Smooth muscle cell (in vitro differentiated cells): ENCODE data around the gene SH3PXD2A. TPM values are rescaled to one million over a fixed set of nuclear protein-coding genes. Genes with fewer than 3 reads are reported as not detected.

ENCODE experiments used
- DNase-seq: peaks from one replicate; lab custom pipeline; 2025; ENCODE audit not compliant: unreplicated experiment; lab: John Stamatoyannopoulos, UW
- H2AFZ ChIP-seq: fragments of 200-600 bp; sonication (generic); 2 replicates; pipeline ENCODE4 v1.6.0; 2016; ENCODE audit warnings: antibody characterized with exemption, low read depth, mild to moderate bottlenecking
- H3F3A ChIP-seq: fragments of 200-600 bp; sonication (generic); 2 replicates; pipeline ENCODE4 v1.6.0; 2017; ENCODE audit warnings: antibody characterized with exemption, low read depth
- H3K27ac ChIP-seq: fragments of 200-600 bp; sonication (generic); 2 replicates; pipeline ENCODE4 v1.5.1; 2016; ENCODE audit warnings: low read depth, mild to moderate bottlenecking
- H3K27me3 ChIP-seq: fragments of 200-600 bp; sonication (generic); 2 replicates; pipeline ENCODE4 v1.6.1; 2016; ENCODE audit warnings: low read depth, mild to moderate bottlenecking
- H3K36me3 ChIP-seq: fragments of 200-600 bp; sonication (generic); 2 replicates; pipeline ENCODE4 v1.5.1; 2016; ENCODE audit warnings: low read depth
- H3K4me1 ChIP-seq: fragments of 200-600 bp; sonication (generic); 2 replicates; pipeline ENCODE4 v1.5.1; 2016; ENCODE audit warnings: low read depth
- H3K4me2 ChIP-seq: fragments of 200-600 bp; sonication (generic); 2 replicates; pipeline ENCODE4 v1.6.0; 2016; ENCODE audit warnings: mild to moderate bottlenecking
- H3K4me3 ChIP-seq: fragments of 200-600 bp; sonication (generic); 2 replicates; pipeline ENCODE4 v1.5.1; 2016; ENCODE audit warnings: mild to moderate bottlenecking
- H3K79me2 ChIP-seq: fragments of 200-600 bp; sonication (generic); 2 replicates; pipeline ENCODE4 v1.6.0; 2016; ENCODE audit warnings: low read depth, mild to moderate bottlenecking
- H3K9ac ChIP-seq: fragments of 200-600 bp; sonication (generic); 2 replicates; pipeline ENCODE4 v1.6.0; 2016; ENCODE audit warnings: low read depth
- H3K9me3 ChIP-seq: fragments of 200-600 bp; sonication (generic); replicated peaks from 2 replicates; pipeline ENCODE4 v1.5.1; 2016; ENCODE audit warnings: low read depth
- H4K20me1 ChIP-seq: fragments of 200-600 bp; sonication (generic); 2 replicates; pipeline ENCODE4 v1.6.0; 2016; ENCODE audit warnings: low read depth
- WGBS: methylation state at CpG from one replicate; pipeline ENCODE4 v1.1.7; 2016; ENCODE audit warnings: low lambda C conversion rate; 5-methylcytosine and 5-hydroxymethylcytosine counted together
- polyA plus RNA-seq: library from polyadenylated mRNA; unstranded; fragments of >200 nt; fragmentation: Nextera tagmentation; extraction: Ambion mirVana; gene quantifications from 2 replicates; pipeline ENCODE4 v1.2.1, GENCODE V29; 2016
- total RNA-seq: library from RNA; depleted of rRNA; stranded (reverse); fragments of >200 nt; gene quantifications from 2 replicates; pipeline ENCODE4 v1.2.3, GENCODE V29; 2014
- TF ChIP-seq, protein P1 (sequence below): fragments of 200-600 bp; sonication (generic); IDR thresholded peaks from 2 replicates; pipeline ENCODE4 v1.5.1; 2017; ENCODE audit warnings: borderline replicate concordance, mild to moderate bottlenecking, antibody characterized with exemption; ENCODE audit not compliant: insufficient read depth, poor library complexity, severe bottlenecking

The SH3PXD2A gene
- total and polyA plus RNA-seq, 2 experiments from 2014 or later, result 30.1 to 37.9 TPM

- no peaks in the 10 kb centered on the region for H3K9me3 ChIP-seq
- no peak overlapping the region for H3K4me3 ChIP-seq
- WGBS, result 98% methylated on average over 8 of the region's 8 CpGs
- H3K27ac ChIP-seq, result peak overlapping the region; percentile 96
- H3K79me2 ChIP-seq, result peaks cover 25% of the 10 kb centered on the region
- no peak for DNase-seq
- H2AFZ ChIP-seq, result no peak overlapping the region
- H3K27me3 ChIP-seq, result no peaks in the 10 kb centered on the region
- peaks cover 33% of the 10 kb centered on the region for H3K4me1 ChIP-seq
- H3K9ac ChIP-seq, result no peak overlapping the region
- no peaks in the 10 kb centered on the region for H4K20me1 ChIP-seq
- no peaks in the 10 kb centered on the region for H3K36me3 ChIP-seq
- no peak overlapping the region for H3K4me2 ChIP-seq
- TF ChIP-seq, protein P1, sequence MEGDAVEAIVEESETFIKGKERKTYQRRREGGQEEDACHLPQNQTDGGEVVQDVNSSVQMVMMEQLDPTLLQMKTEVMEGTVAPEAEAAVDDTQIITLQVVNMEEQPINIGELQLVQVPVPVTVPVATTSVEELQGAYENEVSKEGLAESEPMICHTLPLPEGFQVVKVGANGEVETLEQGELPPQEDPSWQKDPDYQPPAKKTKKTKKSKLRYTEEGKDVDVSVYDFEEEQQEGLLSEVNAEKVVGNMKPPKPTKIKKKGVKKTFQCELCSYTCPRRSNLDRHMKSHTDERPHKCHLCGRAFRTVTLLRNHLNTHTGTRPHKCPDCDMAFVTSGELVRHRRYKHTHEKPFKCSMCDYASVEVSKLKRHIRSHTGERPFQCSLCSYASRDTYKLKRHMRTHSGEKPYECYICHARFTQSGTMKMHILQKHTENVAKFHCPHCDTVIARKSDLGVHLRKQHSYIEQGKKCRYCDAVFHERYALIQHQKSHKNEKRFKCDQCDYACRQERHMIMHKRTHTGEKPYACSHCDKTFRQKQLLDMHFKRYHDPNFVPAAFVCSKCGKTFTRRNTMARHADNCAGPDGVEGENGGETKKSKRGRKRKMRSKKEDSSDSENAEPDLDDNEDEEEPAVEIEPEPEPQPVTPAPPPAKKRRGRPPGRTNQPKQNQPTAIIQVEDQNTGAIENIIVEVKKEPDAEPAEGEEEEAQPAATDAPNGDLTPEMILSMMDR, result no peak
- H3F3A ChIP-seq, result peaks cover 39% of the 10 kb centered on the region
Observed at GRCh38 chr10:103736044-103736443, 119.3 kb downstream of the SH3PXD2A start.

GRCh38 chr10:103734731-103735130 is 120.6 kb downstream of the SH3PXD2A start:
- H2AFZ ChIP-seq, result no peak overlapping the region
- TF ChIP-seq, protein P1, result no peak
- no peaks in the 10 kb centered on the region for H4K20me1 ChIP-seq
- peak overlapping the region; percentile 5 for H3K4me2 ChIP-seq
- H3K27me3 ChIP-seq, result no peaks in the 10 kb centered on the region
- no peaks in the 10 kb centered on the region for H3K36me3 ChIP-seq
- peak overlapping the region; percentile 96 for H3K27ac ChIP-seq
- peaks cover 25% of the 10 kb centered on the region for H3K79me2 ChIP-seq
- no peak overlapping the region for H3K9ac ChIP-seq
- peaks cover 30% of the 10 kb centered on the region for H3K4me1 ChIP-seq
- DNase-seq, result no peak
- peaks cover 35% of the 10 kb centered on the region for H3F3A ChIP-seq
- 65% methylated on average over 4 of the region's 4 CpGs for WGBS
- no peaks in the 10 kb centered on the region for H3K9me3 ChIP-seq
- no peak overlapping the region for H3K4me3 ChIP-seq

DNA sequence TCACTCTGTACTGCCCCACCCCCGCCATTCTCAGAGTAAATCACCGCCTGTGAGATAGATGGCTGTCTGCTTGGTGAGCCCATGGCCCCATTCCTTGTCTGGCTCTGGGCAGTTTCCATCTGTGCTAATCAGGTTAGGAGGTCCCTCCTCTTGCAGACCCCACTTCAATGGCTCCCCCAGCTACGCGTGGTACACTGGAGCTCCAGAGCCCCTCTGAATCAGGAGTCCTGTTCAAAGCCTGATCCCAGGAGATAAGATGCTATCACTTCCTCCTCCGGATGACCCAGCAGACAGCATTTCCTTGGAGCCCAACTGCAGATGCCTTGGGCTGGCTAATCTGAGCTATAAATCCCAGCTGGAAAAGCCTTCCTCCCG is 122.3 kb downstream of the SH3PXD2A start:
- Histone ChIP-seq H3K9ac (peak overlapping the region; percentile 43), H3K9me3 (no peaks in the 10 kb centered on the region)
- 5% methylated on average over 6 of the region's 6 CpGs for WGBS

More for the DNA sequence above, 122.3 kb downstream of the SH3PXD2A start:
- Histone ChIP-seq H3K27ac (peak overlapping the region; percentile 96), H3K4me1 (peaks cover 20% of the 10 kb centered on the region), H3K27me3 (no peaks in the 10 kb centered on the region), H3K4me2 (peak overlapping the region; percentile 68), H2AFZ (no peak overlapping the region), H3K4me3 (no peak overlapping the region), H3F3A (peaks cover 29% of the 10 kb centered on the region), H4K20me1 (no peaks in the 10 kb centered on the region), H3K79me2 (peaks cover 25% of the 10 kb centered on the region), H3K36me3 (no peaks in the 10 kb centered on the region)
- TF ChIP-seq, protein P1, result no peak
- DNase-seq, result no peak
